SK-N-MC (cell line): ENCODE measurements around the gene TUBB4B.

Experiments used
- EZH2 ChIP-seq: fragments of 200-600 bp; sonication (generic); IDR thresholded peaks from one replicate; pipeline ENCODE4 v1.6.1; 2017; ENCODE audit warnings: antibody characterized with exemption
- FOXP2 ChIP-seq: optimal IDR thresholded peaks from 2 replicates; pipeline ENCODE3; 2011; ENCODE audit warnings: mild to moderate bottlenecking, moderate library complexity; ENCODE audit not compliant: insufficient read depth; ENCODE audit errors: extremely low read length, control extremely low read depth
- POLR2AphosphoS5 ChIP-seq: IDR thresholded peaks from 2 replicates; pipeline ENCODE4 v1.6.1; 2012; ENCODE audit warnings: mild to moderate bottlenecking, low read depth, low read length, borderline replicate concordance

GRCh38 chr9:137226338-137227053 lies 14.6 kb upstream of the TUBB4B start:
- TF ChIP-seq POLR2AphosphoS5 (no peak), EZH2 (no peak), FOXP2 (no peak)
